ENCODE results near the gene ZNF763. TPM values are rescaled to one million over a fixed set of nuclear protein-coding genes. Genes with fewer than 3 reads are reported as not detected.

The ZNF763 gene
- total RNA-seq: 1.3 and 2.3 TPM in 2 replicates

DNA sequence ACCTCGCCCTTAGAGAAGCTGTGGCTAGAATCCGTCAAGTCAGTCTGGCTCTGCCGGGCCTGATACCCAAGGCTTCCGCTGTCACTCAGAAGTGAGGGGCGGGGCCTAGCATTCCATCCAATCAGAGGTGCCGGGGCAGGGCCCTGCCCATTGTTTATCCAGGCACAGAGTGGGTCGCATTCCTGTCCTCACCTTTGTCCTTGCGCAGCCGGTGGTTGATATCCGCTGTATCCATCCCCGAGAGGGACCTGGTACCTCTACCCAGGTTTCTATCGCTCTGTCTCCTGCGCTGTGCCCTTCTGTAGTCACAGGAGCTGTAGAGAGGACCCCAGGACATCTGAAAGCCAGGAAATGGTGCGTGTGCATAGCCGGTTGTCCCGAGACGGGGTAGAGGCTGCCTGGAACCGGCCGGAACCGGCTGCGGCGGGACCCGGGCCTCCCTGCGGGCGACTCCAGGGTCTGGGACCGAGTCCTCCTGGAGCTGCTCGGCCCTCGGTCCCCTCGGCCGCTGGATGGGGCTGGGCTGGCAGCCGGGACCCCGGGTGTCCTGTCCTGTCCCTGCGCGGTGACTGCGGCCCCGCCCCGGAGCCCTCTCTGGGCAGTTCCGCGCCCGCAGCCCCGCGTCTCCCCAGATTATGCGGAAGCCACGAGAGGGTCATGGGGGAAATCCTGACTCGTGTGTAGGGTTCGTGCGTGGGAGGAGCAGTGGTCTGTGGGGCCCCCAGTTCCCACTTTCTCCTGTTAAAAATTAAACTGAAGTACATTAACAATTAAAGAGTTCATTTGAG lies at the start of gene ZNF763:
Gene ZNF763, plus strand, starts transcription at position 183 of the 788 bp plus-strand sequence. Its CDS starts 169 bp downstream, at position 352.

DNA sequence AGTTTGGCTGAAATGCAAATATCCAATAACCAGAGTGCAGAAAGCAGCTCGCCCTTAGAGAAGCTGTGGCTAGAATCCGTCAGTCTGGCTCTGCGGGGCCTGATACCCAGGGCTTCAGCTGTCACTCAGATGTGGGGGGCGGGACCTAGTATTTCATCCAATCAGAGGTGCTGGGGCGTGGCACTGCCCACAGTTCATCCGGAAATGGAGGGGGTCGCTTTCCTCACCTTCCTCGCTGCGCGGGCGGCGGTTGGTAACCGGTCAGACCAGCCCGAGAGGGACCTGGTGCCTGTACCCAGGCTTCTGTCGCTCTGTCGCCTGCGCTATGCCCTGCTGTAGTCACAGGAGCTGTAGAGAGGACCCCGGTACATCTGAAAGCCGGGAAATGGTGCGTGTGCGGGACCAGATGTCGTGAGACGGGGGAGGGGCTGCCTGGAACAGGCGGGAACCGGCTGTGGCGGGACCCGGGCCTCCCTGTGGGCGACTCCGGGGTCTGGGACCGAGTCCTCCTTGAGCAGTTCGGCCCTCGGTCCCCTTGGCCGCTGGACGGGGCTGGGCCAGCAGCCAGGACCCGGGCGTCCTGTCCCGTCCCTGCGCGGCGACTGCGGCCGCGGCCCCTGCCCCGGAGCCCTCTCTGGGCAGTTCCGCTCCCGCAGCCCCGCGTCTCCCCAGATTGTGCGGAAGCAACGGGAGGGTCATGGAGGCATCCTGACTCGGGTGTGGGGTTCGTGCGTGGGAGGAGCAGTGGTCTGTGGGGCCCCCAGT lies 39.8 kb upstream of the ZNF763 start, which contains the start of gene ZNF700:
Gene ZNF700, plus strand, starts transcription at position 222 of the 765 bp plus-strand sequence. Its CDS starts 104 bp downstream, at position 326.

Other genes starting within 250 kb of the ZNF763 start
- gene ZNF823, start 226.1 kb upstream of the ZNF763 start, total RNA-seq: 3.1 and 4.3 TPM in 2 replicates
- gene ZNF441, start 198.0 kb upstream of the ZNF763 start, total RNA-seq: 12.9 and 14.9 TPM in 2 replicates
- 3.0 and 3.3 TPM in 2 replicates for gene ZNF491, start 166.5 kb upstream of the ZNF763 start, total RNA-seq
- 7.5 and 7.7 TPM in 2 replicates for gene ZNF440, start 150.8 kb upstream of the ZNF763 start, total RNA-seq
- gene ZNF439, start 116.3 kb upstream of the ZNF763 start, total RNA-seq: 5.8 and 6.0 TPM in 2 replicates
- gene ZNF69, start 77.3 kb upstream of the ZNF763 start, total RNA-seq: 3.4 and 3.6 TPM in 2 replicates
- gene ZNF700, start 39.9 kb upstream of the ZNF763 start, total RNA-seq: 7.6 and 7.8 TPM in 2 replicates
- 5.5 and 5.8 TPM in 2 replicates for gene ZNF433, start 70.6 kb downstream of the ZNF763 start, total RNA-seq
- gene ZNF878, start 87.9 kb downstream of the ZNF763 start, total RNA-seq: under 0.01 TPM in 1 of 2 replicates, not detected in the other
- 7.3 and 9.2 TPM in 2 replicates for gene ZNF844, start 99.7 kb downstream of the ZNF763 start, total RNA-seq
- gene ZNF20, start 175.3 kb downstream of the ZNF763 start, total RNA-seq: 4.5 and 5.0 TPM in 2 replicates
- 12.5 and 13.8 TPM in 2 replicates for gene ZNF625, start 191.7 kb downstream of the ZNF763 start, total RNA-seq
- gene ZNF136, start 198.1 kb downstream of the ZNF763 start, total RNA-seq: 5.8 and 8.0 TPM in 2 replicates

All from smooth muscle cell of bladder (primary cell).